ENCODE results near the gene PCBP3. TPM values are rescaled to one million over a fixed set of nuclear protein-coding genes. Genes with fewer than 3 reads are reported as not detected.

PCBP3 gene
- total and polyA plus RNA-seq, 4 donors: 0.36 to 1.6 (median 0.42) TPM

GRCh38 chr21:45802425-45802824 is 158.9 kb downstream of the PCBP3 start (continued):
- TF ChIP-seq MAX (IDR thresholded peaks at IDR 0.05) (no peak), YY1 (IDR thresholded peaks at IDR 0.05) (no peak), SP1 (IDR thresholded peaks at IDR 0.05) (no peak)

GRCh38 chr21:45802956-45803617 is 159.6 kb downstream of the PCBP3 start:
- WGBS: 87% methylated on average over 8 of the region's 8 CpGs
- peaks cover 0 to 1% (median 0%) of the 10 kb centered on the region in 4 donors for H3K9me3 ChIP-seq (ENCODE audit: control insufficient read depth in 4 of 4, low read length in 3 of 4)
- no peak overlapping the region for H3K4me3 ChIP-seq (ENCODE audit: low read depth in 1 of 3, low read length in 3 of 3)
- H3K27ac ChIP-seq (ENCODE audit: low read depth in 1 of 2, low read length in 2 of 2): no peak overlapping the region
- H3K4me1 ChIP-seq (ENCODE audit: control insufficient read depth in 4 of 4, insufficient read depth in 4 of 4, low read length in 3 of 4): no peaks in the 10 kb centered on the region
- TF ChIP-seq ATF3 (IDR thresholded peaks at IDR 0.05) (no peak), FOXA2 (IDR thresholded peaks at IDR 0.05) (no peak), CTCF (IDR thresholded peaks at IDR 0.05; ENCODE audit: low read depth, low read length, missing input control) (no peak)
- peaks cover 0 to 2% (median 0%) of the 10 kb centered on the region in 4 donors for H3K27me3 ChIP-seq (ENCODE audit: control insufficient read depth in 4 of 4, insufficient read depth in 4 of 4, low read length in 3 of 4)
- H3K9ac ChIP-seq (ENCODE audit: low read depth in 1 of 2, low read length in 2 of 2): no peak overlapping the region
- no peaks in the 10 kb centered on the region for H3K36me3 ChIP-seq (ENCODE audit: control insufficient read depth in 4 of 4, insufficient read depth in 3 of 4, low read depth in 1 of 4, low read length in 3 of 4)
- DNase-seq (ENCODE audit: low spot score): no peak

- peaks cover 0 to 2% (median 0%) of the 10 kb centered on the region in 4 donors for H3K27me3 ChIP-seq (ENCODE audit: control insufficient read depth in 4 of 4, insufficient read depth in 4 of 4, low read length in 3 of 4)
- H3K9me3 ChIP-seq (ENCODE audit: control insufficient read depth in 4 of 4, low read length in 3 of 4): no peaks in the 10 kb centered on the region
- no peak overlapping the region for H3K27ac ChIP-seq (ENCODE audit: low read depth in 1 of 2, low read length in 2 of 2)
- 87% methylated on average over 15 of the region's 15 CpGs for WGBS
- DNase-seq (ENCODE audit: low spot score): no peak
- no peaks in the 10 kb centered on the region for H3K36me3 ChIP-seq (ENCODE audit: control insufficient read depth in 4 of 4, insufficient read depth in 3 of 4, low read depth in 1 of 4, low read length in 3 of 4)
- no peak overlapping the region for H3K4me3 ChIP-seq (ENCODE audit: low read depth in 1 of 3, low read length in 3 of 3)
- H3K9ac ChIP-seq (ENCODE audit: low read depth in 1 of 2, low read length in 2 of 2): no peak overlapping the region
- no peaks in the 10 kb centered on the region for H3K4me1 ChIP-seq (ENCODE audit: control insufficient read depth in 4 of 4, insufficient read depth in 4 of 4, low read length in 3 of 4)
- TF ChIP-seq SP1 (IDR thresholded peaks at IDR 0.05) (no peak), NR2F2 (IDR thresholded peaks at IDR 0.05) (no peak), YY1 (IDR thresholded peaks at IDR 0.05) (no peak), ATF3 (IDR thresholded peaks at IDR 0.05) (no peak), FOXA2 (IDR thresholded peaks at IDR 0.05) (no peak), GABPA (IDR thresholded peaks at IDR 0.05 in 1 of 2, conservative IDR thresholded peaks at IDR 0.05 in 1 of 2) (no peak), FOXA1 (IDR thresholded peaks at IDR 0.05) (no peak), TAF1 (conservative IDR thresholded peaks at IDR 0.05) (no peak), HNF4G (IDR thresholded peaks at IDR 0.05) (no peak), HNF4A (conservative IDR thresholded peaks at IDR 0.05) (no peak), RAD21 (IDR thresholded peaks at IDR 0.05) (no peak), RXRA (IDR thresholded peaks at IDR 0.05) (no peak), MAX (IDR thresholded peaks at IDR 0.05) (no peak)
Observed at GRCh38 chr21:45803618-45804340, 160.3 kb downstream of the PCBP3 start.
